ENCODE measurements around the gene LHFPL6. TPM values are rescaled to one million over a fixed set of nuclear protein-coding genes. Genes with fewer than 3 reads are reported as not detected.

The LHFPL6 gene
- total and polyA plus RNA-seq, 9 of the 15 experiments (the other 6 are each of a cell fraction or from before 2014, with no cell fraction given): 0.18 TPM; not detected in 8

DNA sequence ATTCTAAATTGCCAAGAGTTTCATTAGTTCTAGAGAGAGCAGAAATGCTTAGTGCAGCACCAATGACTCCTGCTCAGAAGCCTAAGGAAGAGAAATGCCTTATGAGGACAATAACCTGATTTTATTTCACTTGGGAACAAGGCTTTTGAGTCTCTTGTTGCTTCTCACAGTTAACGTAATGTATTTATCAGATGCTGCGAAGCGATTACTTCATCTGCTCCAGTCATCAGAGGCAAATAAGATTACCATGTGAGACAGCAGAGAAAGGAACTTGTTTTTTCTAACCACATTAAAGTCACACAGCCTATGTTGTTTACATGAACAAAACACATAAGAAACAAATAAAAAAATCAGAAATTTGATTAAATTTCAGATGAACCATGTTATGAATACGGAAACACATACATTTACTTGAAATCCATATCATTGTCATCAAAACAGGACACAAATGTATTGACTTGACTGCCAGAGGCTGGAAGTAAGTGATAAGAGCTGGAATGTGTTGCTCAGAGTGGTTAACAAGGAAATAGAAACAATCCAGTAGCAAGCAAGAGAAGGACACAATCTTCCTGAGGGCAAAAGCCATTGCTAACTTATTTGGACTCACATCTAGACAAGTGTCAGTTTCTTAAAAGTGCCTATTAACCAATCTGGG lies 147.3 kb downstream of the LHFPL6 start:
- Histone ChIP-seq H2AFZ (ENCODE audit: low read depth, low read length) (no peak overlapping the region), H3K79me2 (ENCODE audit: control insufficient read depth, insufficient read depth, low read length) (no peaks in the 10 kb centered on the region), H3K4me2 (ENCODE audit: insufficient read depth, low read length) (no peak overlapping the region), H3K4me3 (no peak overlapping the region), H4K20me1 (replicated peaks; ENCODE audit: control insufficient read depth, insufficient read depth, low read length) (no peaks in the 10 kb centered on the region), H3K36me3 (ENCODE audit: control insufficient read depth, insufficient read depth, low read length) (no peaks in the 10 kb centered on the region), H3K27ac (ENCODE audit: extremely low read depth, low read depth, low read length) (no peak overlapping the region), H3K4me1 (replicated peaks in 1 of 2; ENCODE audit: control insufficient read depth in 2 of 2, insufficient read depth in 2 of 2, low read length in 2 of 2) (no peaks in the 10 kb centered on the region), H3K9me1 (ENCODE audit: control insufficient read depth, insufficient read depth, low read length) (no peaks in the 10 kb centered on the region), H3K27me3 (ENCODE audit: control insufficient read depth in 2 of 2, insufficient read depth in 2 of 2, low read length in 2 of 2) (no peaks in the 10 kb centered on the region), H3K9ac (ENCODE audit: insufficient read depth in 1 of 2, low read depth in 2 of 2, low read length in 2 of 2) (no peak overlapping the region), H3K9me3 (replicated peaks; ENCODE audit: control insufficient read depth, insufficient read depth, low read depth, low read length) (no peaks in the 10 kb centered on the region)
- TF ChIP-seq PCBP2 (IDR thresholded peaks at IDR 0.05; ENCODE audit: low read depth, low read length, poor library complexity, severe bottlenecking): no peak
- no peak for TF ChIP-seq RBM39 (optimal IDR thresholded peaks at IDR 0.05; ENCODE audit: low read depth, low read length)
- TF ChIP-seq CCNT2 (IDR thresholded peaks at IDR 0.05; ENCODE audit: borderline replicate concordance, extremely low read depth, insufficient read length, low read depth, low read length): no peak
- no peak for TF ChIP-seq RBM17 (IDR thresholded peaks at IDR 0.05; ENCODE audit: borderline replicate concordance, low read depth, low read length)
- no peak for TF ChIP-seq ZNF764 (CRISPR knock-in tag; IDR thresholded peaks at IDR 0.05; ENCODE audit: low read depth)
- TF ChIP-seq ZNF311 (CRISPR knock-in tag; IDR thresholded peaks at IDR 0.05): no peak
- no peak for TF ChIP-seq CBX3 (IDR thresholded peaks at IDR 0.05; ENCODE audit: borderline replicate concordance in 1 of 2, low read length in 2 of 2)
- TF ChIP-seq RNF219 (CRISPR knock-in tag; IDR thresholded peaks at IDR 0.05): no peak
- TF ChIP-seq SIN3A (IDR thresholded peaks at IDR 0.05; ENCODE audit: borderline replicate concordance in 2 of 2, control insufficient read depth in 1 of 2, low read depth in 2 of 2, low read length in 2 of 2): no peak
- ChIA-PET CTCF (ENCODE audit: low intra/inter-chr PET ratio) (no interaction called here), POLR2A (no interaction called here)
- FAIRE-seq (no peak), ATAC-seq (no peak), DNase-seq (ENCODE audit: extremely low read depth in 1 of 4, low spot score in 3 of 4) (no peak)
- BruUV-seq (replicated peaks): no TSS peak
- WGBS (ENCODE audit: insufficient coverage, low coverage, missing lambda C conversion rate): 0% methylated on average over 4 of the region's 4 CpGs
- in situ Hi-C loops (cut with MboI) (no loop called here), intact Hi-C loops (cut with micrococcal nuclease) (no loop called here)
